Activated T-helper 17 cell treated with anti-CD3 and anti-CD28 coated beads, Interleukin-2, amount 50 U/mL, for 72 hours (primary cell): ENCODE results near the gene ZFYVE1. TPM values are rescaled to one million over a fixed set of nuclear protein-coding genes. Genes with fewer than 3 reads are reported as not detected.
"Not testable (repeated sequence)": the region's sequence is repeated elsewhere in the genome, so short reads cannot be mapped to it uniquely, and the experiment has no call there.

Experiments used
- ATAC-seq: fragments of 150-1000 bp; cut with Tn5 transposase; replicated peaks from 2 replicates; pipeline ENCODE4 v1.10.0; 2021; ENCODE audit warnings: mild to moderate bottlenecking, moderate library complexity
- H3K27ac Mint-ChIP-seq: one replicate; pipeline ENCODE4 v1.8.0; 2022; ENCODE audit warnings: mixed read lengths
- H3K27me3 Mint-ChIP-seq: one replicate; pipeline ENCODE4 v1.8.0; 2022; ENCODE audit warnings: mixed read lengths
- H3K36me3 Mint-ChIP-seq: one replicate; pipeline ENCODE4 v1.8.0; 2022; ENCODE audit warnings: low read depth, mild to moderate bottlenecking, mixed read lengths
- H3K4me1 Mint-ChIP-seq: one replicate; pipeline ENCODE4 v1.8.0; 2022; ENCODE audit warnings: mixed read lengths
- H3K4me3 Mint-ChIP-seq: one replicate; pipeline ENCODE4 v1.8.0; 2022; ENCODE audit warnings: mild to moderate bottlenecking, mixed read lengths
- H3K9me3 Mint-ChIP-seq: one replicate; pipeline ENCODE4 v1.8.0; 2022; ENCODE audit warnings: mixed read lengths
- total RNA-seq, 2 donors: library from RNA; stranded (reverse); gene quantifications; one replicate each; pipeline ENCODE4 v1.2.3, GENCODE V29; 2022

ZFYVE1 gene
- total RNA-seq, 2 donors from 2014 or later, result 15.9 to 18.7 TPM

- ATAC-seq, H3K4me3 Mint-ChIP-seq, H3K9me3 Mint-ChIP-seq, H3K27ac Mint-ChIP-seq, H3K27me3 Mint-ChIP-seq: not testable (repeated sequence)
- Mint-ChIP-seq H3K36me3 (peaks cover 82% of the 10 kb centered on the region), H3K4me1 (peaks cover 22% of the 10 kb centered on the region)
Measured at GRCh38 chr14:73016011-73016410, 10.9 kb downstream of the ZFYVE1 start.

GRCh38 chr14:73015552-73015951 lies 11.4 kb downstream of the ZFYVE1 start:
- H3K27me3 Mint-ChIP-seq, ATAC-seq, H3K4me3 Mint-ChIP-seq, H3K9me3 Mint-ChIP-seq, H3K27ac Mint-ChIP-seq: not testable (repeated sequence)
- peaks cover 22% of the 10 kb centered on the region for H3K4me1 Mint-ChIP-seq
- H3K36me3 Mint-ChIP-seq, result peaks cover 87% of the 10 kb centered on the region

- Mint-ChIP-seq H3K36me3 (peaks cover 85% of the 10 kb centered on the region), H3K27me3 (no peaks in the 10 kb centered on the region), H3K4me3 (peak overlapping the region; percentile 46), H3K9me3 (no peaks in the 10 kb centered on the region), H3K4me1 (peaks cover 22% of the 10 kb centered on the region), H3K27ac (peak overlapping the region; percentile 34)
- peak; percentile 93 for ATAC-seq
Measured at GRCh38 chr14:73014105-73014504, 12.8 kb downstream of the ZFYVE1 start.

GRCh38 chr14:73011189-73011588 lies 15.7 kb downstream of the ZFYVE1 start:
- ATAC-seq, H3K4me3 Mint-ChIP-seq, H3K9me3 Mint-ChIP-seq, H3K27ac Mint-ChIP-seq, H3K27me3 Mint-ChIP-seq: not testable (repeated sequence)
- peaks cover 10% of the 10 kb centered on the region for H3K4me1 Mint-ChIP-seq
- H3K36me3 Mint-ChIP-seq, result peaks cover 79% of the 10 kb centered on the region

- Mint-ChIP-seq H3K27me3 (no peaks in the 10 kb centered on the region), H3K9me3 (no peaks in the 10 kb centered on the region), H3K4me3 (no peak overlapping the region), H3K36me3 (peaks cover 56% of the 10 kb centered on the region), H3K27ac (no peak overlapping the region), H3K4me1 (peaks cover 2% of the 10 kb centered on the region)
- no peak for ATAC-seq
Measured at GRCh38 chr14:73008501-73008900, 18.4 kb downstream of the ZFYVE1 start.

- Mint-ChIP-seq H3K27ac (no peak overlapping the region), H3K9me3 (no peaks in the 10 kb centered on the region), H3K4me3 (no peak overlapping the region), H3K27me3 (no peaks in the 10 kb centered on the region), H3K4me1 (no peaks in the 10 kb centered on the region), H3K36me3 (peaks cover 50% of the 10 kb centered on the region)
- no peak for ATAC-seq
Measured at GRCh38 chr14:73007835-73008234, 19.1 kb downstream of the ZFYVE1 start.

GRCh38 chr14:73004641-73005040 lies 22.3 kb downstream of the ZFYVE1 start:
- not testable (repeated sequence) for H3K27ac Mint-ChIP-seq, H3K4me3 Mint-ChIP-seq, H3K27me3 Mint-ChIP-seq, H3K9me3 Mint-ChIP-seq, H3K4me1 Mint-ChIP-seq, ATAC-seq
- peaks cover 34% of the 10 kb centered on the region for H3K36me3 Mint-ChIP-seq

- ATAC-seq, result no peak
- no peaks in the 10 kb centered on the region for H3K9me3 Mint-ChIP-seq
- H3K27ac Mint-ChIP-seq, result no peak overlapping the region
- peaks cover 30% of the 10 kb centered on the region for H3K36me3 Mint-ChIP-seq
- H3K4me1 Mint-ChIP-seq, result peaks cover 3% of the 10 kb centered on the region
- no peak overlapping the region for H3K4me3 Mint-ChIP-seq
- no peaks in the 10 kb centered on the region for H3K27me3 Mint-ChIP-seq
Measured at GRCh38 chr14:73003681-73004080, 23.2 kb downstream of the ZFYVE1 start.

GRCh38 chr14:73000073-73000472 lies 26.8 kb downstream of the ZFYVE1 start:
- H3K27me3 Mint-ChIP-seq, result no peaks in the 10 kb centered on the region
- H3K4me3 Mint-ChIP-seq, result no peak overlapping the region
- no peak overlapping the region for H3K27ac Mint-ChIP-seq
- no peak for ATAC-seq
- no peaks in the 10 kb centered on the region for H3K9me3 Mint-ChIP-seq
- H3K36me3 Mint-ChIP-seq, result peaks cover 40% of the 10 kb centered on the region
- H3K4me1 Mint-ChIP-seq, result peaks cover 3% of the 10 kb centered on the region

GRCh38 chr14:72999316-72999715 lies 27.6 kb downstream of the ZFYVE1 start:
- H3K4me3 Mint-ChIP-seq, result no peak overlapping the region
- H3K4me1 Mint-ChIP-seq, result peaks cover 3% of the 10 kb centered on the region
- ATAC-seq, result no peak
- H3K9me3 Mint-ChIP-seq, result no peaks in the 10 kb centered on the region
- H3K27ac Mint-ChIP-seq, result no peak overlapping the region
- no peaks in the 10 kb centered on the region for H3K27me3 Mint-ChIP-seq
- H3K36me3 Mint-ChIP-seq, result peaks cover 40% of the 10 kb centered on the region

GRCh38 chr14:72998252-72998903 lies 28.5 kb downstream of the ZFYVE1 start:
- H3K9me3 Mint-ChIP-seq, result no peaks in the 10 kb centered on the region
- H3K27me3 Mint-ChIP-seq, result no peaks in the 10 kb centered on the region
- H3K4me3 Mint-ChIP-seq, result no peak overlapping the region
- H3K4me1 Mint-ChIP-seq, result peaks cover 3% of the 10 kb centered on the region
- ATAC-seq, result no peak
- H3K36me3 Mint-ChIP-seq, result peaks cover 40% of the 10 kb centered on the region
- H3K27ac Mint-ChIP-seq, result no peak overlapping the region

- Mint-ChIP-seq H3K4me1 (peaks cover 3% of the 10 kb centered on the region), H3K36me3 (peaks cover 54% of the 10 kb centered on the region), H3K27me3 (no peaks in the 10 kb centered on the region), H3K4me3 (no peak overlapping the region), H3K9me3 (no peaks in the 10 kb centered on the region), H3K27ac (no peak overlapping the region)
- no peak for ATAC-seq
Measured at GRCh38 chr14:72996916-72997315, 30.0 kb downstream of the ZFYVE1 start.

GRCh38 chr14:72990171-72990570 lies 36.7 kb downstream of the ZFYVE1 start:
- H3K4me3 Mint-ChIP-seq, result no peak overlapping the region
- no peak overlapping the region for H3K27ac Mint-ChIP-seq
- ATAC-seq, result no peak
- H3K9me3 Mint-ChIP-seq, result no peaks in the 10 kb centered on the region
- no peaks in the 10 kb centered on the region for H3K4me1 Mint-ChIP-seq
- no peaks in the 10 kb centered on the region for H3K27me3 Mint-ChIP-seq
- peaks cover 52% of the 10 kb centered on the region for H3K36me3 Mint-ChIP-seq

GRCh38 chr14:72986857-72987256 lies 40.0 kb downstream of the ZFYVE1 start:
- Mint-ChIP-seq H3K27me3 (no peaks in the 10 kb centered on the region), H3K9me3 (no peaks in the 10 kb centered on the region), H3K4me1 (peaks cover 5% of the 10 kb centered on the region), H3K4me3 (no peak overlapping the region), H3K27ac (no peak overlapping the region), H3K36me3 (peaks cover 63% of the 10 kb centered on the region)
- no peak for ATAC-seq

- H3K4me1 Mint-ChIP-seq, result peaks cover 5% of the 10 kb centered on the region
- H3K27ac Mint-ChIP-seq, result no peak overlapping the region
- peak; percentile 69 for ATAC-seq
- H3K9me3 Mint-ChIP-seq, result no peaks in the 10 kb centered on the region
- peaks cover 63% of the 10 kb centered on the region for H3K36me3 Mint-ChIP-seq
- H3K4me3 Mint-ChIP-seq, result no peak overlapping the region
- H3K27me3 Mint-ChIP-seq, result no peaks in the 10 kb centered on the region
Measured at GRCh38 chr14:72986214-72986613, 40.7 kb downstream of the ZFYVE1 start.
